Stimulated activated CD8-positive, alpha-beta memory T cell treated with anti-CD3 and anti-CD28 coated beads, Interleukin-12 subunit alpha, Interleukin-12 subunit beta, amount 100 ng/mL, for 4 hours (primary cell): Measurements from ENCODE around the gene ELAVL4.

Source experiments
- DNase-seq: peaks from one replicate; pipeline ENCODE4 v3.0.0-alpha.2; 2020; ENCODE audit warnings: low read depth

ELAVL4 gene

DNA sequence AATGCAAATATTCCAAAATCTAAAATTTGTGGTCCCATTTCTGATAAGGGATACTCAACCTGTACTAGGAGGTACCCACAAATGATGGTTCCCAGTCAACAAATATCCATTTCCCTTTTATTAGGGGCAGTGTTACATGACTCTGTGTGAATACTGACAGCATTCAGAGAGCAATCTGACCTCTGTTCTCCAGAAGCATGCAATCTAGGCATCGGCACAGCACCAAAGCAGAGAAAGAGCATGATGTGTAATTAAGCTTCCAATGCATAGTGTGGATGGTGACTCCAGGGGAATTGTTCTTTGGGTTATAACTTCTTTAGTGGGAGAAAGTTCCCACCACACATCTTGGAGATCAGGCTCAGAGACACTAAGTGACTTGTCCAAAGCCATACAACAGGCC, 71.6 kb downstream of the ELAVL4 start:
- DNase-seq = no peak

DNA sequence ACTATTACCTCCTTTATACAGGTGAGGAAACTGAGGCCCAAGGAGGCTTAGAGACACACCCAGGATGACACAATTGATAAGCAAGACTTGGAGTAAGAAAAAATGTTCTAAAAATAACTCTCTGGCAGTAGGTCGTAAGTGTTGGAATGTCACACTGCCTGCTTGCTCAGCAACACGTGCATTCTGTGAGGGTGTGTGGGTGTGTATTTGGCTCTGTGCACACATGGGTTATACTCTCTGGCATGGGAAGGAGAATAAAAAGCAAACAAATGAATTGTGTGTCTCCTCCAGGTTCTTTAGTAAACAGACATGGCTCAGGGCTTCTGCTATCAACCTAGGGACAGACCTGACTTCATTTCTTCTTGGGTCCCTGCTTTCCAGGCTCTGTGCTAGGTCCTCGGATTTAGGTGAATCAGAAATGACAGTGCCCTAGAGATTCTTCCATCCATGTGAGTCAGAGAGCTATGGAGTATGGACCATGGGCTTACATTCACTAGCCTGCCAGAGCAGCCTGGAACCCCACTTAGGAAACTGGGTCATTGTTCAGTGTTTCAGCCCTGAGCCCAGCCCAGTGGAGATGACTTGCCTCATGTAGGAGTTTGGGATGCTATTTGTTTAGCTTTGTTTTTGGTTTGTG, 72.4 kb downstream of the ELAVL4 start:
- DNase-seq = no peak

DNA sequence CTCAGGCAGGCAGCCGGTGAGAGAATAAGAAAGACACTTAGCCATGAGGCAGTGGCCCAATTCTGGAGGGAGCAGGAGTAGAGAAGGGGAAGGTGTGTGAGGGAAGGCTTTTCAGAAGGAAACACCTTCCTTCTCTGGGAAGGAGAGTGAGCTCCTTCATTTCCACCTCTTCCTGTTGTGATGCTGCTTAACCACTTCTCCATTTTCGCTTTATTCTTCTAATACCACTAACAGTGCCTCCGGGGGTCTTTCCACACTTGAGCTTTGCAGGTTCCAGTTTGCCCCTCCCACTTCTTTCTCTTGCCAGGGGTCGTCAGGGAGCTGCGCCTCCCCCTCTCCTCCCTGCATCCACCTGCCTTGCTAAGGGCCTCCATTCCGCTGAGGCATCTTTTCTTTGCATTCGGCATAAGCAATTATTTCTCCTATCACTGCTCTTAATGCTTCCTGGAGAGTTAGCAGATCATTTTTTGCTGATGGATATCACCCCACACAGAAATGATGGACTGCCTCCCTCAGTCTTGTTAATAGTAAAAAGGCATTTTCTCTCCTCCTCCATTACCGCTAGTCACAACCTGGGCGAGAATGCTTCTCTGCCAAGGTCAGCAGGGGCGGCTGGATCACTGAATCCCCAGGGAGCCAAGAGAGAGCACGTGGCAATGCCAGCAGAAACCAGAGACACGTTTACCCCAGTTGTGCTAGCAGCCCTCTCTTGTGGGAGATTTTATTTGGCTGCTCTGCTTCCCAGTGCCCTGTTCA, 74.8 kb downstream of the ELAVL4 start:
- DNase-seq = no peak

DNA sequence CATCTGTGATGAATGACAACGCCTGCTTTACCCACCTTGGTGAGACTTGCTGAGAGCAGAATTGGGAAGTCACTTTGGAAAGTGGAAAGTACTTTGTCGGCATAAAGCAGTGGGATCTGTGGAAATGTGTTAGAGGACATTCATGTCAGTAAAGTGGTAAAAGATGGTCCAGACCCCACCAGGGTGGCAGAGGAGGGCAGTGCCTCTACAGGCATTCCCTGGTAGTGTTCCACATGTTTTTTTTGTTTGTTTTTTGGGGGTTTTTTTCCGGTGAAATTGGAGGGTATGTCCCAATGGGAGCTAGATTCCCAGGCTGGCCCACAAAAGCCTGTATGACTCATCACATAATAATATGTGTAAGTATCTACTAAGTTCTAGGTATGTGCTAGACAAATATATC, 80.6 kb downstream of the ELAVL4 start:
- no peak for DNase-seq

DNA sequence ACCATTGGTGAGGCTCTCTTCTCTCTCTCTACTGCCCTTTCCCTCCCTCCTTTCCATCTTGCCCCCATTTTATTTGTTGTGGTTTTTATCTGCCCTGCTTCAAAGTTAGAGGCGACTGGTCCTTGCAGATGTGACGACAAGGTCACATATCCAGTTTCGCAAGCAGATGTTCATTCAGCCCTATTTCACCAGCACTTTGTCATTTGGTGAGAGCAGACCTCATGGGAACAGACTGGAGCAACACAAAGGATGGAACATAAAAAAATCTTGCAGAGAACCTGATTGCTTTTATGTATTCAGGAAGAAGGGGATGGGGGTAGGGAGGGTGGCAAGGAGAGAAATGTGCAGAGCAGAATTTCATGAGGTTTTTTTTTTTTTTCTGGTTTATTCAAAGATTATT, 84.3 kb downstream of the ELAVL4 start:
- DNase-seq = no peak

DNA sequence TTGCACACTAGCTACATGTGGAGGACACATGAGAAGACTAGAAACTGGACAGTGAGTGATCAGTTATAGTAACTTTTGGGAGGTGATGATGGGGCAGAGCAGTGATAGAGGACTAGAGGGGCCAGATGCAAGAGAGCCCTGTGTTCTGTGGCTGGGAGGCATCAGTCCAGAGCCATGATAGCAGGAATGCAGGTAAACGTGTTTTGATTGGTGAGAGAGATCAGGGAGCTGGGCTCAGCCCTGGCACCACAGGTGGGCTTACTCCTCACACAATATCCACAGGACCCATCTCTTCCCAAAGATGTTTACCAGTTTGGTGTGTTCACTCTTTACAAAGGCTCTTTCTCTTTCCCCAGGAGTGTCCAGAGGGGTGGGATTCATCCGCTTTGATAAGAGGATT, 86.5 kb downstream of the ELAVL4 start:
- no peak for DNase-seq

DNA sequence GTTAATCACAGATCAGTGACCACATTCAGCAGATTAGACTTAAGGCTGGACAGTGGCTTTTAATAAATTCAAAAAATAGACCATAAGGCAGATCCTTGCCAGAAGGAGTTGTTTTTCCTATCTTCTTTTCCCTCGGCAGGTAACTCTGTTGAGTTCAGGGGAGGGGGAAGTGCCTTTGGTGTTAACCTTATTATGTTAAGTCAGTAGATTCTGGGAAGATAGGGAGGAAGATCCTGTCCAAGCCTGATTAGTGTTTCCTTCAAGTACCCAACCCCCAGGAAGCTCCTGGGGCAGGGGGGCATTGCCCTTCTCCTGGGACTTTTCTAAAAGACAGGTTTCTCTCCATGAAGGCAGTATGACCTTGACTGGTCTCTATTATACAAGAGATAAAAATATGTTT, 87.4 kb downstream of the ELAVL4 start:
- no peak for DNase-seq

DNA sequence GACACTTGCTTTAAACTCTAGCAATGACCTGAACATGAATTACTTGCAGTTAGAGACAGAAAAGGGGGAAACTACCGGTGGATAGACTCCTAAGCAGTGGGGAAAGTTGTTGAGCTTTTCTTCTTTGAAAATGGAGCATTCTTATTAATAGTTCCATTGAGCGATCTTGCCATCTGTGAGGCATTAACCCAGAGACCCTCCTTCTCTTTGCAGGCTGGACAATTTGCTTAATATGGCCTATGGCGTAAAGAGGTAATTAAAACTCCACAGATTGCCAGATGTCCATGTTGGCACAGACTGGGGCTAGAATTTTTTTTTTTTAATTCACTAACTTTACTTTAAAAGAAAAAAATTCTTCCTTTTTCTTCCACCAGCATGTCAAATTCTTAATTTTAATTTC, 88.5 kb downstream of the ELAVL4 start:
- DNase-seq = no peak

DNA sequence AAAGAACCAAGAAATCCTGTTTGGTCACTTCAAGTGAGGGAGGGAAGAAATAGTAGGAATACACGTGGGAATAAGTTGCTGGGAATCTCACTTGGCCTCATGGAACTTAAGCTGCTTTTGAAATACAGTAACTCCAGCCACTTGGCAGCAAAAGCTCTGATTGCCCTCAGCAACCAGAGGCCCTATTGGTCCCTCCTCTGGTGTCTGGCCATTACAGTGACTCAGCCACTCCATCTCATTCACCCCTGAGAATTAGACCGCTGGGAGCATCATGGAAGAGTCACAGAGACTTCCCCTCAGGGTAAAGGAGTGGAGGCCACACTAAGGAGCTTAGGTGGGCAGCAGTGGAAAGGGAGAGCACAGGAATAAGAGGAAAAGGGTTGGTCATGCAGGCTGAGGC, 99.6 kb downstream of the ELAVL4 start:
- no peak for DNase-seq

DNA sequence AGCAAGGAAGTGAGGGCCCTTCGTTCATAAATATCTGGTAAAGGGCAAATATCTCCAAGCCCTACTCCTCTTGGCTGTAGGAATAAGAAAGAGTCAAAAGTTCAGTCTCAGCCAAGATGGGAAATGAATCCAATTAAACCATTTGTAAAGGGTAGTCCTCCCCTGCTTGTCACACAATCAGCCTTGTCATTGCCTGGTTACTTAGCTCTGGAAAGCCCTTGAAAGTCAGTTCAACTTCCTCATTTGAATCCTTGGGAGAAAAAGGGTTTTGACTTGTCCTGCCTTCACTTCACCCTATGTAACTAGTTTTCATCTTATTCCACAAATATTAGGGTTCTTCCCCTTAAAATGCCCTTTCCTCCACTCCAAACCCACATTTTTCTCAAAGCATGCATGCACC, 100.0 kb downstream of the ELAVL4 start:
- DNase-seq = no peak

DNA sequence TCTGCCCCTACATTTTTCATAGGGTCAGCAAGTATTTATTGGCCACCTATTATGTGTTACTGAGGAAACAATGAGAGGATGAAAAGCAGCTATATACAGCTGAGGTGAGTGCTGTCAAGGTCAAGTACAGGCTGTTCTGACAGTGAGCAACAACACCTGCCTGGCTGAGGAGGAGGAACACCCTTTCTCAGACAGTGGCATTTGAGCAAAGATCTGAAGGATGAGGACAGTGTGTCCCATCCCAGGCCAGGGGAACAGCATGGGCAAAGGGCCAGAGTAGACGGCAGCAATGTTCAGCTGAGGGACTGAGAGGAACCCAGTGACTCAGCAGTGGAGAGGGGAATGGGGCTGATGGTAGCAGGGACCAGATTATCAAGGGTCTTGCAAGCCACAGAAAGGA, 101.0 kb downstream of the ELAVL4 start:
- DNase-seq = no peak

DNA sequence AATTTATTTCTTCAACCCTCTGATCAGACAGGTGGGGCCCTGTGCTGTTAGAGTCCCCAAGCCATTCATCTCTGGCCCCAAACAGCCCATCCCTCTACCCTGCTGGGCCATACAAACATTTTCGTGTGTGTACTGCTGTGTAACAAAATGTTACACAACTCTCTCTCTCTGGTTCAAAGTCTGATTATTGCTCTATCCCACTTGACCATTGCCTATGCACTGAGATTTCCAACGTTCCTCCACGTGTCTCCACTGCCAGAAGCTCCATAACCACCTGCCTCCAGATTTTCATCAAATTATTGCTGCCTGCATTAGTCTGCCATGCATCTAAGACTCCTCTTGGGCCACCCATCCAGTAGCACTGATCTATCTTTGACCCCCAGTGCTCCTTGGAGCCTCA, 104.8 kb downstream of the ELAVL4 start:
- DNase-seq = no peak

DNA sequence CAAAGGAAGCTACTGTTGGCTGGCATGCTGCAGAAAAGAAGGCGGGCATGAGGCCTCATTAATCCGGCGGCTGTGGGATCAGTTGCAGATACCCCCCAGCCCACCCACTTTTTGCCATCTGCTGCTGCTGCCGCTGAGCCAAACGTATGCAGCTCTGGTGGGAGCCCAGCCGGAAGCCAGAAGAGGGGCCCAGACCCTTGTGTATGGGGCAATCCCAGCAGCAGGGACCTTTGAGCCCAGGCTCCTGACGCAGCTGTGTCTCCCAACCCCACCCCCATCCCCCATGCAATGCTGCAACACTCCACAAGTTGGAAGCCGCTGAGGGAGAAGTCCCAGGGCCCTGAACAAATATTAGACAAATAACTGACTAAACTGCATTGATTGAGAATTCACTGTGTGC, 106.0 kb downstream of the ELAVL4 start:
- DNase-seq = no peak

DNA sequence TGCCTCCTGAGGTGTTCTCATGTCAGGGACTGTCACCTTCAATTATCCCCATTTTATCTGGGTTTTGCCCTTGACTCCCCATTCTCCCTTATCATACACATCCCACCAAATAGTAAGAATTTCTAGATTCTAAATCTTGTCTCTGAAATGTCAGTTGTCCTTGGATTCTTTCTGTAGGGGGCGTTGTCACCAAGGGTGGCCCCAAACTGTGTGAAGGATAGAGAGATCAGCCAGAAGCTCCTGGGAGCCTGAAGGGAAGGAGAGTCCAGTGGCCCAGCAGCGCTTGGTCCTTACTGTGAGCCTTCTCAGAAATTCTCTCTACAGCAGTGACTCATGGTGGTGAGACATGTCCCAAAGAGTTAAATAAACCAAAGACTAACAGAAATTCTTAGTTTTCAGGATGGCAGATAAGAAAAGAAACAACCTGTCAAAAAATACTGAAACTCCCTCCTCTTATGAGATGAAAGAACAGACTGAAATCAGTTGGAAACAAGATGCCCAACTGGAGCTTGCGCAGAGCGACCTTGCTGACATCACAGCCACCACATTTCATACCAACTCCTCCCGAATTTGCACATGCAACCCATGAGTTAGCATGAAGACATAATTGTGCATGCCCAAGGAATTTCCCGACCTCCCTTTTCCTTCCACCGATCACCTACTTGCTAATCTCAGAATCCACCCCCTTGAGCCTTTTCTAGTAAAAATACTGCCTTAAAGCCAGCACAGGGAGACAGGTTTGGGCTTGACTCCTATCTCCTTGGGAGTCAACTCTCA, 109.8 kb downstream of the ELAVL4 start:
- no peak for DNase-seq

DNA sequence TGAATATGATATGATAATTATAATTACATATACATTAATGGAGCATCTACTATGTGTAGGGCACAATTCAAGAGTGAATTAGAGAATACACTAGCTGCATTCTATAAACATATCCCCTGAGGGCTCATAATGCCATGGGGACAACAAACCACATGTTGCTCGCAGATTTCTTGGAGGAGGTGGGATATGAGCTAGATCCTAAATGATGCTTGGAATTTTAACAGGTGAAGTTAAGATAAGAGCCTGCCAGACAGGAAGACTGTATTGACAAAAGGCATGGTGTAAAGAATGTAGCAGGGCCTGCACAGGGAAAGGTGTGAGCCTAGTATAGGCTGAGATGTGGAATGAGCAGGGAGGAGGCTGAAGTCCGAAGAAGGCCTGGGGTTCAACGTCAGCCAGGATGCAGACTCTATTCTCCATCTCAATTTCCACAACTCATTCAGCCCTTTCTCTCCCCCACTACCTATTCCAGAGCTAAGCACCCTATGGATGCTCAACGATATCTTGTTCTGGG, 120.2 kb downstream of the ELAVL4 start:
- DNase-seq = no peak

DNA sequence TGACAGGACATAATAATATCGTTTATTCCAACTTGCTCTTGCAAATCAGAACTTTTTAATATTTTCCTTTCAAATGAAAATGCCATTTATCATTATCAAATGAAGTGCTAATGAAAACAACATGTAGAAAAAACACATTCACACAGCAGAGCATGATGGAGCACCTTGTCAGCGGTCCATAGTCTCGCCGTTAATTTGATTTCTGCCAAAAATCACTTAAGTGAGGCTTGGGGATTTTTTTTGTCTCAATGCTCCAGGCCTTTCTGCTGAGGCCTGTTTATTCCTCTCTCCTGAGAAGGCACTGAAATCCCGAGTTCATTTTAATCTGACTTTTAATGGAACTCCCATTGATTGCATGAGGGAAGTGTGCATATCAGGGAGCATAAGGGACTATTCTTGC, 122.5 kb downstream of the ELAVL4 start:
- no peak for DNase-seq

DNA sequence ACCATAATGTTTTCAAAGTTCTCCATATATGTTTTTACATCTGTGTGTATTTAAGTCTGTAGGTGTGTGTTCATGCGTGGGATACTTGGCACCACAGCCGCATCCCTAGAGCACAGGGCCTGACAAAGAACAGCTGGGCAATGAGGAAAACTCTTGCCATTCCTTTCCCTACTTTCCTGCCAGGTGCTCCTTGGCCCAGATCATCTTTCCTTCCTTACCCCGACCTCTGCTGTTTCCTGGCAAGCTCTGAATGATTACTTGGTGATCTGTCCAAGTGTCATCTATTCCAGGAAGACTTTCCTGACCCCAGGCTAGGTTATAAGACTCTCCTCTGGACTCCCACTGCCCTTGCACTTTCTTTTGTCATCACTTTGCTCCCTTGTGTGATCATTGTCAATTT, 123.6 kb downstream of the ELAVL4 start:
- DNase-seq = no peak

DNA sequence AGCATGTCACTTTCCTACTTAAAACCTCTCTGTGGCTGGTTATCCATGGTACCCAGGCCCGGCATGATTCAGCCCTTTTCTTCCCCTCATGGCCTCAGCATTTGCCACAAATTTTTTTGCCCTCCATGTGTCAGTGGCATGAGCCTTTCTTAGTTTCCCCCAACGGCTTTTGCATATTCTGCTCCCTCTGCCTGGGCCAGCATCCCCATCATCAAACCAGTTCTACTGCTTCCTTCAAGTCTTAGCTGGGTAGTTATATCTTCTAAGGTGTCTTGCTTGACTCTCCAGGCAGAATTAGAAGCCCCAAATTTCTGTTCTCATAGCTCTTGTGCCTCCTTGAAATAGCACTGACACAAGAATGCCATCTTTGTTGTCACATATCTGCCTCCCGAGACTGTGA, 127.9 kb downstream of the ELAVL4 start:
- no peak for DNase-seq

DNA sequence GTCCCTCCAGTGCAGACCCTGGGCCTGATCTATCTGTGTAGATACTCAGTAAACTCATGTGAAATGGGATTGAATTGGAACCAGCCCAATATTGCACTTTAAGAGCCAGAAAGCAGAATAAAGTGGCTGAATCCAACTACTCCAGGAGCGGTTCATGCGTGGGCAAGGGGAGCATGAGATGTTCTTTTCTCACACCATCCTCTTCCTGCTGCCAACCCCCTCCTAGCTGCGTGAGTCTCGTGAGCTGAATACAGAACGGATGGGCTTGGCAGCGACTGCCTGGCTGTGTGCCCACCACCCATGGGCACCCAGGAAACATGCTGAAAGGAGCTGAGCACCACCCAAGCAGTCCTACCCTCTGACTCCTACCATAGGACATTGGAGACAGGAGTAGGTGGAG, 128.3 kb downstream of the ELAVL4 start:
- no peak for DNase-seq

DNA sequence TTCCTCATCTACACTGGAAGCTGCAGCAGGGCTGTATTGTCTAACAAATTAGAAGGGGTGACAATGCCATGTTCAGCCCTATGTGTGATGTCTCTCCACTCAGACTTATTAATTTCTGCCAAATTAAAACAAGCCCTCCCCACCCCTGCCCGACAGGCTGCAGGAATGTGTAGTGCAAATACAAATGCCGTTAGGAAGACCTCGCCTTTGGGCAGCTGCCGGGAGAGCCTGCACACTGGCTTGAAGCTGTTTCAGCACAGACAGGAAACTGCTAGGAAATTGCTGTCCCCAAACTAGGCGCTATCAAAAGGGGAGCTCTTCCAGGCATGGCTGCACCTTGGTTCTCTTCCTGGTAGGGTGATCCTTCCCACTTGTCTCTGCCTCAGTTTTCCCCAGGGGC, 135.2 kb downstream of the ELAVL4 start:
- DNase-seq = no peak

DNA sequence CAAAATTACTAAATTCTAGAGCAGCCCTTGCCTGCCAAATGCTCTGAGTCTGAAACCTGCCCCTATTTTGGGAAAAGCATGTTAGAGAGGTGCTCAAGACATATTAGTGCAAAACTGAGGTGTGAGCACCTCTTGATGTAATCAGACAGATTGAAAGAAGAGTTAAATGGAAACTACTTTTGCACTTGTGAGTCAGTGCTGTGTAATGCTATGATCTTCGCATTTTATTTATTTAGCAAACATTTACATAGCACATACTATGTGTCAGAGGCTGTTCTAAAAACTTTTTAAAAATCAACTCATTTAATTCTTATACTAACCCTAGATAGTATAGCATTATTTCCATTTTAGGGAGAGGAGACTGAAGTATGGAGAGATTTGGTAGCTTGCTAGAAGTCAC, 138.1 kb downstream of the ELAVL4 start:
- no peak for DNase-seq

DNA sequence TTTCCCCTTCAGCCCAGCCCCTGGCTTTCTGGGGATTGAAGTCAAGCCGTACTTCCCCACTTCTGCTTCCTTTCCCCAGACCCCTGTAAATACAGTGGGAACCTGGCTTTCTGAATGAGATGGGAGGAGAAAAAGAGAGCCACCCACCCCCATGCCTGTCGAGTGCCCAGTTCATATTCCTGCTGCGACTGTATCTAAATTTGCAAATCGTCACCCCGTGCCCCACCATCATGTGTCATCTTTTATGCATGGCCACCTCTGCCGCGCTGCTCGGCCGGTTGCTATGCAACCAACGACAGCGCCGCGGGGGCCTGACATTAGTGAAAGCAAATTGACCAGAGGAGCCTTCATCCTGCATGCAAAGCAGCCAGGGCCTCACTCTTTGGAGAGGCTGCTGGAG, 143.0 kb downstream of the ELAVL4 start:
- no peak for DNase-seq

DNA sequence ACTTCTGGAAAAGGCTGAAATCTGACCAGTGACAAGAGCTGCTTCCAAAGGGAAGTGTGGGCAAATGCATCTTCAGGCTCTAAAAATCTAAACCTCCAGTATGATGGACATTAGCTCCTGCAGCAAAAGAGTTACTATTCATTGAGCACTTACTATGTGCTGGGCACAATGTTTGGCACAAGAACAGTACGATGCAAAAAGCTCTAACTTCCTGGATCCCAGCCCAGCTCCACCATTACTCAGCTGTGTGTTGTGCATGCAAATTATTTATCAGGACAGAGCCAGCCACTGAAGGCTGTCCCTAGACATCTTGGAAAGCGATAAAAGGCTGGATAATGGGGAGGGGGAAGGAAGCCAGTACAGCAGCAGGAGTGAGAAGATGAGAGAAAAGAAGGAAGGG, 143.5 kb downstream of the ELAVL4 start:
- no peak for DNase-seq
